GM12878 (cell line): Measurements from ENCODE around the gene POU1F1.

ENCODE experiments used
- BHLHE40 ChIP-seq, 2 experiments: fragments of 450-650 bp in 1 of 2; IDR thresholded peaks; 2 replicates each; pipeline ENCODE4 v1.6.1; 2011 to 2017; ENCODE audit warnings: low read depth in 2 of 2, borderline replicate concordance in 1 of 2, improper control_type of control experiment in 1 of 2, low read length in 1 of 2, mild to moderate bottlenecking in 1 of 2
- EGR1 ChIP-seq, 2 experiments: IDR thresholded peaks; 1 replicate in 1 of 2; 2 replicates in 1 of 2; pipeline ENCODE4 v1.6.1; 2011 to 2012; ENCODE audit warnings: low read depth in 2 of 2, low read length in 2 of 2, borderline replicate concordance in 1 of 2, mild to moderate bottlenecking in 1 of 2, moderate library complexity in 1 of 2
- EP300 ChIP-seq, 2 experiments: fragments of 150-350 bp in 1 of 2; IDR thresholded peaks; 2 replicates each; pipeline ENCODE4 v1.6.1; 2011 to 2012; ENCODE audit warnings: low read depth in 2 of 2, low read length in 2 of 2, borderline replicate concordance in 1 of 2, improper control_type of control experiment in 1 of 2, inconsistent platforms in 1 of 2; ENCODE audit not compliant: control insufficient read depth in 1 of 2
- GABPA ChIP-seq: IDR thresholded peaks from 2 replicates; pipeline ENCODE4 v1.6.1; 2014; ENCODE audit warnings: antibody characterized with exemption, low read depth, mild to moderate bottlenecking, inconsistent platforms
- KAT2A ChIP-seq: conservative IDR thresholded peaks from 2 replicates; pipeline ENCODE4 v1.6.1; 2011; ENCODE audit warnings: low read depth, low read length; ENCODE audit not compliant: control insufficient read depth
- MYC ChIP-seq: IDR thresholded peaks from 2 replicates; pipeline ENCODE4 v1.6.1; 2011; ENCODE audit warnings: mild to moderate bottlenecking, low read length, moderate library complexity, inconsistent platforms; ENCODE audit not compliant: insufficient read depth, insufficient replicate concordance, insufficient read length, severe bottlenecking
- NFYB ChIP-seq: IDR thresholded peaks from 2 replicates; pipeline ENCODE4 v1.6.1; 2011; ENCODE audit warnings: low read depth, mild to moderate bottlenecking, low read length, improper control_type of control experiment, moderate library complexity; ENCODE audit not compliant: insufficient read depth
- SIN3A ChIP-seq: IDR thresholded peaks from 2 replicates; pipeline ENCODE4 v1.6.1; 2012; ENCODE audit warnings: low read depth, low read length, improper control_type of control experiment
- TARDBP ChIP-seq: IDR thresholded peaks from 2 replicates; pipeline ENCODE4 v1.6.1; 2016; ENCODE audit warnings: borderline replicate concordance
- YY1 ChIP-seq: IDR thresholded peaks from 2 replicates; pipeline ENCODE4 v1.6.1; 2011; ENCODE audit warnings: low read depth, mild to moderate bottlenecking, low read length
- TF ChIP-seq, protein P1 (sequence below), 3 experiments: IDR thresholded peaks in 2 of 3; conservative IDR thresholded peaks in 1 of 3; 2 replicates each; pipeline ENCODE4 v1.5.1; 2011; ENCODE audit warnings: low read depth in 3 of 3, low read length in 3 of 3, mild to moderate bottlenecking in 3 of 3, control low read depth in 2 of 3, moderate library complexity in 2 of 3, inconsistent platforms in 1 of 3, mixed read lengths in 1 of 3; ENCODE audit not compliant: control insufficient read depth in 2 of 3, insufficient read depth in 1 of 3; ENCODE audit errors: extremely low read depth in 1 of 3

GRCh38 chr3:87261925-87262324 is 14.5 kb downstream of the POU1F1 start:
- no peak for TF ChIP-seq SIN3A
- TF ChIP-seq YY1: no peak
- TF ChIP-seq KAT2A: no peak
- TF ChIP-seq, protein P1, sequence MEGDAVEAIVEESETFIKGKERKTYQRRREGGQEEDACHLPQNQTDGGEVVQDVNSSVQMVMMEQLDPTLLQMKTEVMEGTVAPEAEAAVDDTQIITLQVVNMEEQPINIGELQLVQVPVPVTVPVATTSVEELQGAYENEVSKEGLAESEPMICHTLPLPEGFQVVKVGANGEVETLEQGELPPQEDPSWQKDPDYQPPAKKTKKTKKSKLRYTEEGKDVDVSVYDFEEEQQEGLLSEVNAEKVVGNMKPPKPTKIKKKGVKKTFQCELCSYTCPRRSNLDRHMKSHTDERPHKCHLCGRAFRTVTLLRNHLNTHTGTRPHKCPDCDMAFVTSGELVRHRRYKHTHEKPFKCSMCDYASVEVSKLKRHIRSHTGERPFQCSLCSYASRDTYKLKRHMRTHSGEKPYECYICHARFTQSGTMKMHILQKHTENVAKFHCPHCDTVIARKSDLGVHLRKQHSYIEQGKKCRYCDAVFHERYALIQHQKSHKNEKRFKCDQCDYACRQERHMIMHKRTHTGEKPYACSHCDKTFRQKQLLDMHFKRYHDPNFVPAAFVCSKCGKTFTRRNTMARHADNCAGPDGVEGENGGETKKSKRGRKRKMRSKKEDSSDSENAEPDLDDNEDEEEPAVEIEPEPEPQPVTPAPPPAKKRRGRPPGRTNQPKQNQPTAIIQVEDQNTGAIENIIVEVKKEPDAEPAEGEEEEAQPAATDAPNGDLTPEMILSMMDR (IDR thresholded peaks at IDR 0.05 in 2 of 3, conservative IDR thresholded peaks at IDR 0.05 in 1 of 3; ENCODE audit: control insufficient read depth in 2 of 3, extremely low read depth in 1 of 3, insufficient read depth in 1 of 3, low read depth in 3 of 3, low read length in 3 of 3): no peak
- TF ChIP-seq TARDBP: no peak
- no peak for TF ChIP-seq BHLHE40 (IDR thresholded peaks at IDR 0.05; ENCODE audit: borderline replicate concordance in 1 of 2, low read depth in 2 of 2, low read length in 1 of 2)
- no peak for TF ChIP-seq EP300 (IDR thresholded peaks at IDR 0.05; ENCODE audit: borderline replicate concordance in 1 of 2, control insufficient read depth in 1 of 2, low read depth in 2 of 2, low read length in 2 of 2)
- TF ChIP-seq EGR1 (IDR thresholded peaks at IDR 0.05; ENCODE audit: borderline replicate concordance in 1 of 2, low read depth in 2 of 2, low read length in 2 of 2): no peak
- TF ChIP-seq NFYB: no peak
- no peak for TF ChIP-seq MYC
- TF ChIP-seq GABPA: no peak
